ENCODE results near the gene OR2AG2. TPM values are rescaled to one million over a fixed set of nuclear protein-coding genes. Genes with fewer than 3 reads are reported as not detected.

OR2AG2 gene
- total RNA-seq, 1 donor from 2014 or later = not detected

- H3K4me3 Mint-ChIP-seq = no peak overlapping the region
- ChIA-PET POLR2A (no interaction called here), CTCF (no interaction called here)
- no peaks in the 10 kb centered on the region for H3K36me3 Mint-ChIP-seq (ENCODE audit: low read depth)
- no peaks in the 10 kb centered on the region for H3K27me3 Mint-ChIP-seq
- ATAC-seq (ENCODE audit: low read depth) (no peak), DNase-seq (no peak)
- H3K27ac Mint-ChIP-seq = no peak overlapping the region
- H3K9me3 Mint-ChIP-seq = no peaks in the 10 kb centered on the region
- TF ChIP-seq, protein P1, sequence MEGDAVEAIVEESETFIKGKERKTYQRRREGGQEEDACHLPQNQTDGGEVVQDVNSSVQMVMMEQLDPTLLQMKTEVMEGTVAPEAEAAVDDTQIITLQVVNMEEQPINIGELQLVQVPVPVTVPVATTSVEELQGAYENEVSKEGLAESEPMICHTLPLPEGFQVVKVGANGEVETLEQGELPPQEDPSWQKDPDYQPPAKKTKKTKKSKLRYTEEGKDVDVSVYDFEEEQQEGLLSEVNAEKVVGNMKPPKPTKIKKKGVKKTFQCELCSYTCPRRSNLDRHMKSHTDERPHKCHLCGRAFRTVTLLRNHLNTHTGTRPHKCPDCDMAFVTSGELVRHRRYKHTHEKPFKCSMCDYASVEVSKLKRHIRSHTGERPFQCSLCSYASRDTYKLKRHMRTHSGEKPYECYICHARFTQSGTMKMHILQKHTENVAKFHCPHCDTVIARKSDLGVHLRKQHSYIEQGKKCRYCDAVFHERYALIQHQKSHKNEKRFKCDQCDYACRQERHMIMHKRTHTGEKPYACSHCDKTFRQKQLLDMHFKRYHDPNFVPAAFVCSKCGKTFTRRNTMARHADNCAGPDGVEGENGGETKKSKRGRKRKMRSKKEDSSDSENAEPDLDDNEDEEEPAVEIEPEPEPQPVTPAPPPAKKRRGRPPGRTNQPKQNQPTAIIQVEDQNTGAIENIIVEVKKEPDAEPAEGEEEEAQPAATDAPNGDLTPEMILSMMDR (IDR thresholded peaks at IDR 0.05) = no peak
- no peaks in the 10 kb centered on the region for H3K4me1 Mint-ChIP-seq
- intact Hi-C loops (cut with micrococcal nuclease) = no loop called here
Observed at GRCh38 chr11:6778518-6778917, 6.7 kb upstream of the OR2AG2 start.

GRCh38 chr11:6757373-6757967 lies 14.3 kb downstream of the OR2AG2 start:
- CTCF ChIA-PET = interaction anchor here (0.6 to 8.2 kb wide), 21 partner anchors 9 to 379 kb away, joined by 3 to 391 read pairs (median 4); no protein-coding TSS in a partner anchor
- Mint-ChIP-seq H3K27ac (no peak overlapping the region), H3K27me3 (peaks cover 3% of the 10 kb centered on the region)

DNA sequence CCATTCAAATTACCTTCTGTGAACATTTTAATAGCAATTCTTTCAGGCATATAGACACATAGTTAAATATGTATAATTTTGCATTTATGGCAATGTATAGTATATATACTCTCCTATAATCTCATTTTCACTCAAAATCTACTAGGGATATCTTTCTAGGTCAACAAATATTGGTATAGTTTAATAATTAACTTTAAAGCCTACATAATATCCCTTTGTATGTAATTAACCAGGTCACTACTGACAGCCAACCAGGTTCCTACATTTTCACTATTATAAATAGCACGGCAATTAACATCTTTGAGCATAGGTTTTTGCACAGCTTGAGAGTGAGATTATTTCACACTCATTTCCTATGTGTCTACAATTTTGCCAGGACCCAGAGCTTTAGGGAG lies 15.8 kb downstream of the OR2AG2 start:
- ATAC-seq (ENCODE audit: low read depth) (no peak), DNase-seq (no peak)
- no peaks in the 10 kb centered on the region for H3K4me1 Mint-ChIP-seq
- peaks cover 1% of the 10 kb centered on the region for H3K27me3 Mint-ChIP-seq
- H3K27ac Mint-ChIP-seq = no peak overlapping the region
- no peaks in the 10 kb centered on the region for H3K9me3 Mint-ChIP-seq
- POLR2A ChIA-PET = interaction anchor here (2.5 kb wide), 1 partner anchor 10 kb away, joined by 20 read pairs; no protein-coding TSS in a partner anchor
- no peak overlapping the region for H3K4me3 Mint-ChIP-seq
- TF ChIP-seq, protein P1 (IDR thresholded peaks at IDR 0.05) = no peak
- intact Hi-C loops (cut with micrococcal nuclease) = loop anchor here (5.0 kb wide), 2 partner anchors 154 to 936 kb away; partner anchors contain the start of genes ILK and RRP8
- CTCF ChIA-PET = interaction anchor here (0.6 to 8.2 kb wide), 21 partner anchors 13 to 1231 kb away, joined by 3 to 391 read pairs (median 5); partner anchors contain the start of genes EIF3F and OR2AG2
- H3K36me3 Mint-ChIP-seq (ENCODE audit: low read depth) = no peaks in the 10 kb centered on the region

More at GRCh38 chr11:6757373-6757967, 14.3 kb downstream of the OR2AG2 start:
- TF ChIP-seq, protein P1 (IDR thresholded peaks at IDR 0.05) = peak; percentile 41
- Mint-ChIP-seq H3K36me3 (ENCODE audit: low read depth) (no peaks in the 10 kb centered on the region), H3K4me3 (no peak overlapping the region), H3K9me3 (no peaks in the 10 kb centered on the region), H3K4me1 (no peaks in the 10 kb centered on the region)
- intact Hi-C loops (cut with micrococcal nuclease) = loop anchor here (1.0 to 5.0 kb wide), 7 partner anchors 11 to 935 kb away; partner anchors contain the start of genes ILK and RRP8
- no peak for DNase-seq
- POLR2A ChIA-PET = interaction anchor here (1.0 kb wide), 3 partner anchors 12 to 20 kb away, joined by 3 to 4 read pairs (median 4); no protein-coding TSS in a partner anchor
- ATAC-seq (ENCODE audit: low read depth) = peak; percentile 78

DNA sequence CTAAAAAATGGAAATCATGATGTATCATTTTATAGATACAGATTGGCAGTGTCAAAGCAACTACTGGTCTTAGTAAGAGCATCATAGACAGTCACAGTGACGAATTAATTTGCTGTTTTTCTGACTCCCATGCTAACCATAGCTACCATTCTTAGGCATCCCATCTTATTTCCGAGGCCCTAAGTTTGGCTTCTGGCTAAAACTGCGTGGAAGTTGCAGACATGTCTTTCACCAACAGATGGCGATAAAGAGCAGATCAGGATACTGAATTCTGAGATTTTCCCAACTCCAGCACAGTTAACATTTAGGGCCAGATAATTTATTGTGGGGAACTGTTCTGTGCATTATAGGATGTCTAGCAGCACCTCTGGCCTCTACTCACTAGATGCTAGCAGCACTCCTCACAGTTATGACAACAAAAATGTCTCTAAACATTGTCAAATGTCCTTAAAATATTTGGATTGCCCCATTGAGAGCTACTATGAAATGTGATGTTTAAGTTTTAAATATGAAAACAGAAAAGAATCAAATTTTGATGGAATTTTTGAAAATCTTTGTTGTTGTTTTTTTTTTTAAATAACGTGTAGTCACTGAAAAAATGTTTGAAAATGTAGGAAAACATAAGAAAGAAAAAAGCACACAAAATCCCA lies 16.3 kb downstream of the OR2AG2 start:
- no peaks in the 10 kb centered on the region for H3K9me3 Mint-ChIP-seq
- intact Hi-C loops (cut with micrococcal nuclease) = loop anchor here (5.0 kb wide), 2 partner anchors 153 to 937 kb away; partner anchors contain the start of genes ILK and RRP8
- H3K4me1 Mint-ChIP-seq = no peaks in the 10 kb centered on the region
- ATAC-seq (ENCODE audit: low read depth) (peak; percentile 37), DNase-seq (no peak)
- CTCF ChIA-PET = interaction anchor here (0.6 to 8.2 kb wide), 19 partner anchors 15 to 1232 kb away, joined by 3 to 391 read pairs (median 6); partner anchors contain the start of genes EIF3F and OR2AG2
- POLR2A ChIA-PET = interaction anchor here (2.5 kb wide), 1 partner anchor 9 kb away, joined by 20 read pairs; no protein-coding TSS in a partner anchor
- no peak overlapping the region for H3K27ac Mint-ChIP-seq
- peaks cover under 1% of the 10 kb centered on the region for H3K27me3 Mint-ChIP-seq
- H3K36me3 Mint-ChIP-seq (ENCODE audit: low read depth) = no peaks in the 10 kb centered on the region
- TF ChIP-seq, protein P1 (IDR thresholded peaks at IDR 0.05) = peak; percentile 65
- H3K4me3 Mint-ChIP-seq = no peak overlapping the region
